H1 (cell line): ENCODE data around the gene ITPR1. TPM values are rescaled to one million over a fixed set of nuclear protein-coding genes. Genes with fewer than 3 reads are reported as not detected.

Experiments
- BACH1 ChIP-seq: IDR thresholded peaks from 2 replicates; pipeline ENCODE4 v1.6.1; 2012; ENCODE audit warnings: low read length, improper control_type of control experiment
- CHD1 ChIP-seq: IDR thresholded peaks from 2 replicates; pipeline ENCODE4 v1.6.1; 2012; ENCODE audit warnings: low read depth, low read length, improper control_type of control experiment
- polyA plus RNA-seq, 7 experiments: library from polyadenylated mRNA; depleted of rRNA in 3 of 7; stranded (reverse) in 5 of 7; unstranded in 2 of 7; fragments of >200 nt in 5 of 7; fragments of 200-250 nt in 2 of 7; gene quantifications; 1 replicate in 5 of 7; 2 replicates in 1 of 7; 4 replicates in 1 of 7; pipeline versions ENCODE4 v1.2.1 to v1.2.3, GENCODE V29; 2011 to 2013; ENCODE audit warnings: missing spikeins in 2 of 7, mixed read lengths in 2 of 7
- total RNA-seq: library from RNA; stranded (reverse); fragmentation: NEBNext Ultra II Directional; extraction: Animal tissue kit (Norgen Biotek cat#: 25700); gene quantifications from 2 replicates; pipeline ENCODE4 v1.2.1, GENCODE V29; 2021

The ITPR1 gene
- total and polyA plus RNA-seq, 2 of the 8 experiments (the other 6 are each of a cell fraction or from before 2014, with no cell fraction given) = 2.5 to 16.3 TPM

DNA sequence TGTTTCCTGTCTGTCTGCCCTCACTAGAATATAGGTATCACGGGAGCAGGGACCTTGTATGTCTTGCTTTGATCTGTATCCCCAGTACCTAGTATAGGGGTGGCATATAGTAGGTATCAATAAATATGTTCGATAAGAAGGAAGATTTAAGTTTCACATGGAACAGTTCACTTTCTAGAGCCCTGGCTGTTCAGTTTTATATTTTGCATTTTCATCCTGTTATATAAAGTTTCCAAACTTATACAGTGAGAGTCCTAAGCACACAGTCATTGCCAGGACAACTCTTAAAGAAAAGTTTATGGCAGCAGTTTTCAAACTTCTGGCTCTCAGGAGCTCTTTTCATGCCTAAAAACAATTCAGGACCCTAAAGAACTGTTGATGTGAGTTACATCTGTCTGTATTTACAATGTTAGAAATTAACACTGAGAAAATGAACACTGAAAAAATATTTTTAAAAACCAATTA lies 13.4 kb downstream of the ITPR1 start (continued):
- no peak for TF ChIP-seq CHD1
- no peak for TF ChIP-seq BACH1
